ENCODE results near the gene MATK.
"Not testable (repeated sequence)": the region's sequence is repeated elsewhere in the genome, so short reads cannot be mapped to it uniquely, and the experiment has no call there.

Gene MATK

GRCh38 chr19:3825286-3825956, 39.2 kb upstream of the MATK start:
- Histone ChIP-seq H3K27me3 (ENCODE audit: insufficient read depth, low read length) (peaks cover 6% of the 10 kb centered on the region; the same call in 1 of the 2 replicates), H3K4me1 (ENCODE audit: insufficient read depth, low read length) (no peaks in the 10 kb centered on the region), H3K36me3 (ENCODE audit: insufficient read depth, low read length) (no peaks in the 10 kb centered on the region), H3K9ac (ENCODE audit: low read depth, low read length) (no peak overlapping the region; the same call in 1 of the 2 replicates), H3K4me3 (ENCODE audit: low read length) (no peak overlapping the region), H3K9me3 (ENCODE audit: insufficient read depth, low read depth, low read length) (no peaks in the 10 kb centered on the region), H3K27ac (ENCODE audit: low read depth, low read length) (no peak overlapping the region)
- 90% methylated on average over 32 of the region's 32 CpGs for WGBS

- Histone ChIP-seq H3K9me3 (ENCODE audit: insufficient read depth, low read depth, low read length) (no peaks in the 10 kb centered on the region), H3K9ac (ENCODE audit: low read depth, low read length) (no peak overlapping the region), H3K4me1 (ENCODE audit: insufficient read depth, low read length) (no peaks in the 10 kb centered on the region), H3K27me3 (ENCODE audit: insufficient read depth, low read length) (peaks cover 6% of the 10 kb centered on the region; the same call in 1 of the 2 replicates), H3K4me3 (ENCODE audit: low read length) (no peak overlapping the region), H3K27ac (ENCODE audit: low read depth, low read length) (no peak overlapping the region), H3K36me3 (ENCODE audit: insufficient read depth, low read length) (no peaks in the 10 kb centered on the region)
- 91% methylated on average over 10 of the region's 10 CpGs for WGBS
Observed at GRCh38 chr19:3823350-3823713, 37.2 kb upstream of the MATK start.

GRCh38 chr19:3822683-3823349, 36.6 kb upstream of the MATK start:
- WGBS, result 92% methylated on average over 26 of the region's 26 CpGs
- H3K4me1 ChIP-seq (ENCODE audit: insufficient read depth, low read length), result no peaks in the 10 kb centered on the region

GRCh38 chr19:3821857-3822364, 35.7 kb upstream of the MATK start:
- Histone ChIP-seq H3K9ac (ENCODE audit: low read depth, low read length) (no peak overlapping the region), H3K27me3 (ENCODE audit: insufficient read depth, low read length) (peaks cover 6% of the 10 kb centered on the region; the same call in 1 of the 2 replicates), H3K9me3 (ENCODE audit: insufficient read depth, low read depth, low read length) (no peaks in the 10 kb centered on the region), H3K4me1 (ENCODE audit: insufficient read depth, low read length) (no peaks in the 10 kb centered on the region), H3K27ac (ENCODE audit: low read depth, low read length) (no peak overlapping the region), H3K4me3 (ENCODE audit: low read length) (no peak overlapping the region), H3K36me3 (ENCODE audit: insufficient read depth, low read length) (no peaks in the 10 kb centered on the region)
- 32% methylated on average over 43 of the region's 43 CpGs for WGBS

More at GRCh38 chr19:3822683-3823349, 36.6 kb upstream of the MATK start:
- no peak overlapping the region for H3K9ac ChIP-seq (ENCODE audit: low read depth, low read length)
- H3K4me3 ChIP-seq (ENCODE audit: low read length), result no peak overlapping the region
- peaks cover 6% of the 10 kb centered on the region; the same call in 1 of the 2 replicates for H3K27me3 ChIP-seq (ENCODE audit: insufficient read depth, low read length)
- H3K27ac ChIP-seq (ENCODE audit: low read depth, low read length), result no peak overlapping the region
- no peaks in the 10 kb centered on the region for H3K9me3 ChIP-seq (ENCODE audit: insufficient read depth, low read depth, low read length)
- no peaks in the 10 kb centered on the region for H3K36me3 ChIP-seq (ENCODE audit: insufficient read depth, low read length)

GRCh38 chr19:3821156-3821555, 35.0 kb upstream of the MATK start:
- peaks cover 6% of the 10 kb centered on the region; the same call in 1 of the 2 replicates for H3K27me3 ChIP-seq (ENCODE audit: insufficient read depth, low read length)
- H3K4me3 ChIP-seq (ENCODE audit: low read length), result no peak overlapping the region
- H3K9me3 ChIP-seq (ENCODE audit: insufficient read depth, low read depth, low read length), result no peaks in the 10 kb centered on the region
- H3K27ac ChIP-seq (ENCODE audit: low read depth, low read length), result no peak overlapping the region
- WGBS, result 94% methylated on average over 23 of the region's 23 CpGs
- no peaks in the 10 kb centered on the region for H3K36me3 ChIP-seq (ENCODE audit: insufficient read depth, low read length)
- H3K9ac ChIP-seq (ENCODE audit: low read depth, low read length), result no peak overlapping the region
- no peaks in the 10 kb centered on the region for H3K4me1 ChIP-seq (ENCODE audit: insufficient read depth, low read length)

- H3K4me1 ChIP-seq (ENCODE audit: insufficient read depth, low read length), result no peaks in the 10 kb centered on the region
- 92% methylated on average over 19 of the region's 19 CpGs for WGBS
- no peak overlapping the region for H3K9ac ChIP-seq (ENCODE audit: low read depth, low read length)
Observed at GRCh38 chr19:3819989-3820388, 33.8 kb upstream of the MATK start.

GRCh38 chr19:3818918-3819317, 32.7 kb upstream of the MATK start:
- WGBS, result 87% methylated on average over 31 of the region's 31 CpGs
- no peak overlapping the region for H3K9ac ChIP-seq (ENCODE audit: low read depth, low read length)
- no peak overlapping the region for H3K4me3 ChIP-seq (ENCODE audit: low read length)

More at GRCh38 chr19:3819989-3820388, 33.8 kb upstream of the MATK start:
- Histone ChIP-seq H3K27me3 (ENCODE audit: insufficient read depth, low read length) (peaks cover 6% of the 10 kb centered on the region; the same call in 1 of the 2 replicates), H3K27ac (ENCODE audit: low read depth, low read length) (no peak overlapping the region), H3K4me3 (ENCODE audit: low read length) (no peak overlapping the region), H3K36me3 (ENCODE audit: insufficient read depth, low read length) (no peaks in the 10 kb centered on the region), H3K9me3 (ENCODE audit: insufficient read depth, low read depth, low read length) (no peaks in the 10 kb centered on the region)

GRCh38 chr19:3818466-3818865, 32.3 kb upstream of the MATK start:
- no peaks in the 10 kb centered on the region for H3K9me3 ChIP-seq (ENCODE audit: insufficient read depth, low read depth, low read length)
- no peak overlapping the region for H3K27ac ChIP-seq (ENCODE audit: low read depth, low read length)
- H3K27me3 ChIP-seq (ENCODE audit: insufficient read depth, low read length), result peaks cover 6% of the 10 kb centered on the region; the same call in 1 of the 2 replicates
- no peak overlapping the region for H3K4me3 ChIP-seq (ENCODE audit: low read length)
- no peaks in the 10 kb centered on the region for H3K36me3 ChIP-seq (ENCODE audit: insufficient read depth, low read length)
- H3K9ac ChIP-seq (ENCODE audit: low read depth, low read length), result no peak overlapping the region
- WGBS, result 71% methylated on average over 11 of the region's 11 CpGs
- no peaks in the 10 kb centered on the region for H3K4me1 ChIP-seq (ENCODE audit: insufficient read depth, low read length)

More at GRCh38 chr19:3818918-3819317, 32.7 kb upstream of the MATK start:
- no peaks in the 10 kb centered on the region for H3K4me1 ChIP-seq (ENCODE audit: insufficient read depth, low read length)
- H3K9me3 ChIP-seq (ENCODE audit: insufficient read depth, low read depth, low read length), result no peaks in the 10 kb centered on the region
- H3K27ac ChIP-seq (ENCODE audit: low read depth, low read length), result no peak overlapping the region
- H3K27me3 ChIP-seq (ENCODE audit: insufficient read depth, low read length), result peaks cover 6% of the 10 kb centered on the region; the same call in 1 of the 2 replicates
- no peaks in the 10 kb centered on the region for H3K36me3 ChIP-seq (ENCODE audit: insufficient read depth, low read length)

GRCh38 chr19:3817761-3818160, 31.6 kb upstream of the MATK start:
- no peaks in the 10 kb centered on the region for H3K4me1 ChIP-seq (ENCODE audit: insufficient read depth, low read length)
- H3K9me3 ChIP-seq (ENCODE audit: insufficient read depth, low read depth, low read length), result no peaks in the 10 kb centered on the region
- no peaks in the 10 kb centered on the region for H3K36me3 ChIP-seq (ENCODE audit: insufficient read depth, low read length)
- no peak overlapping the region for H3K4me3 ChIP-seq (ENCODE audit: low read length)
- H3K27me3 ChIP-seq (ENCODE audit: insufficient read depth, low read length), result peaks cover 6% of the 10 kb centered on the region; the same call in 1 of the 2 replicates
- H3K9ac ChIP-seq (ENCODE audit: low read depth, low read length), result no peak overlapping the region
- 90% methylated on average over 8 of the region's 8 CpGs for WGBS
- no peak overlapping the region for H3K27ac ChIP-seq (ENCODE audit: low read depth, low read length)

- Histone ChIP-seq H3K4me1 (ENCODE audit: insufficient read depth, low read length) (no peaks in the 10 kb centered on the region), H3K27me3 (ENCODE audit: insufficient read depth, low read length) (no peaks in the 10 kb centered on the region)
Observed at GRCh38 chr19:3816566-3817218, 30.5 kb upstream of the MATK start.

GRCh38 chr19:3816148-3816547, 30.0 kb upstream of the MATK start:
- WGBS, result 96% methylated on average over 9 of the region's 9 CpGs
- not testable (repeated sequence) for H3K27ac ChIP-seq (ENCODE audit: low read depth, low read length)

More at GRCh38 chr19:3816566-3817218, 30.5 kb upstream of the MATK start:
- no peak overlapping the region for H3K9ac ChIP-seq (ENCODE audit: low read depth, low read length)
- 94% methylated on average over 45 of the region's 45 CpGs for WGBS
- H3K4me3 ChIP-seq (ENCODE audit: low read length), result no peak overlapping the region
- H3K36me3 ChIP-seq (ENCODE audit: insufficient read depth, low read length), result no peaks in the 10 kb centered on the region
- H3K27ac ChIP-seq (ENCODE audit: low read depth, low read length), result no peak overlapping the region
- no peaks in the 10 kb centered on the region for H3K9me3 ChIP-seq (ENCODE audit: insufficient read depth, low read depth, low read length)

More at GRCh38 chr19:3816148-3816547, 30.0 kb upstream of the MATK start:
- not testable (repeated sequence) for H3K36me3 ChIP-seq (ENCODE audit: insufficient read depth, low read length); H3K4me3 ChIP-seq (ENCODE audit: low read length); H3K4me1 ChIP-seq (ENCODE audit: insufficient read depth, low read length); H3K9ac ChIP-seq (ENCODE audit: low read depth, low read length); H3K9me3 ChIP-seq (ENCODE audit: insufficient read depth, low read depth, low read length); H3K27me3 ChIP-seq (ENCODE audit: insufficient read depth, low read length)
